KMS-11 (cell line): ENCODE measurements around the gene HAAO.
A peak's percentile ranks its signal among the peaks of the same experiment; 100 is the strongest.

Experiments
- H2AFZ ChIP-seq: fragments of 200-600 bp; sonication (generic); 2 replicates; pipeline ENCODE4 v1.6.1; 2016; ENCODE audit warnings: antibody characterized with exemption, mixed run types, low read depth
- H3K27ac ChIP-seq: fragments of 200-600 bp; sonication (generic); 2 replicates; pipeline ENCODE4 v1.6.1; 2016; ENCODE audit warnings: mild to moderate bottlenecking, mixed run types
- H3K27me3 ChIP-seq: fragments of 200-600 bp; sonication (generic); 2 replicates; pipeline ENCODE4 v1.6.1; 2017; ENCODE audit warnings: mild to moderate bottlenecking, low read depth, mixed run types, moderate library complexity; ENCODE audit not compliant: insufficient read depth
- H3K36me3 ChIP-seq: fragments of 200-600 bp; sonication (generic); 2 replicates; pipeline ENCODE4 v1.6.1; 2017; ENCODE audit warnings: mild to moderate bottlenecking, mixed run types; ENCODE audit not compliant: insufficient read depth
- H3K4me1 ChIP-seq: fragments of 200-600 bp; sonication (generic); 2 replicates; pipeline ENCODE4 v1.6.1; 2016; ENCODE audit warnings: mild to moderate bottlenecking, low read depth, mixed run types; ENCODE audit not compliant: poor library complexity, severe bottlenecking
- H3K4me2 ChIP-seq: fragments of 200-600 bp; sonication (generic); 2 replicates; pipeline ENCODE4 v1.7.0; 2016; ENCODE audit warnings: mild to moderate bottlenecking, mixed run types
- H3K4me3 ChIP-seq: fragments of 200-600 bp; sonication (generic); IDR thresholded peaks from 2 replicates; pipeline ENCODE4 v1.6.1; 2017; ENCODE audit warnings: low read depth, low read length, mixed read lengths; ENCODE audit not compliant: insufficient read depth
- H3K79me2 ChIP-seq: fragments of 200-600 bp; sonication (generic); 2 replicates; pipeline ENCODE4 v1.6.1; 2016; ENCODE audit warnings: low read depth, mixed run types; ENCODE audit not compliant: insufficient read depth
- H3K9ac ChIP-seq: fragments of 200-600 bp; sonication (generic); 2 replicates; pipeline ENCODE4 v1.6.1; 2016; ENCODE audit warnings: mild to moderate bottlenecking, mixed run types
- H4K20me1 ChIP-seq: fragments of 200-600 bp; sonication (generic); 2 replicates; pipeline ENCODE4 v1.6.1; 2016; ENCODE audit warnings: mild to moderate bottlenecking, mixed run types; ENCODE audit not compliant: insufficient read depth
- TF ChIP-seq, protein P1 (sequence below): fragments of 200-600 bp; sonication (generic); conservative IDR thresholded peaks from 2 replicates; pipeline ENCODE4 v1.6.1; 2017; ENCODE audit warnings: low read depth, mild to moderate bottlenecking, antibody characterized with exemption, low read length, moderate library complexity, mixed read lengths

HAAO gene

DNA sequence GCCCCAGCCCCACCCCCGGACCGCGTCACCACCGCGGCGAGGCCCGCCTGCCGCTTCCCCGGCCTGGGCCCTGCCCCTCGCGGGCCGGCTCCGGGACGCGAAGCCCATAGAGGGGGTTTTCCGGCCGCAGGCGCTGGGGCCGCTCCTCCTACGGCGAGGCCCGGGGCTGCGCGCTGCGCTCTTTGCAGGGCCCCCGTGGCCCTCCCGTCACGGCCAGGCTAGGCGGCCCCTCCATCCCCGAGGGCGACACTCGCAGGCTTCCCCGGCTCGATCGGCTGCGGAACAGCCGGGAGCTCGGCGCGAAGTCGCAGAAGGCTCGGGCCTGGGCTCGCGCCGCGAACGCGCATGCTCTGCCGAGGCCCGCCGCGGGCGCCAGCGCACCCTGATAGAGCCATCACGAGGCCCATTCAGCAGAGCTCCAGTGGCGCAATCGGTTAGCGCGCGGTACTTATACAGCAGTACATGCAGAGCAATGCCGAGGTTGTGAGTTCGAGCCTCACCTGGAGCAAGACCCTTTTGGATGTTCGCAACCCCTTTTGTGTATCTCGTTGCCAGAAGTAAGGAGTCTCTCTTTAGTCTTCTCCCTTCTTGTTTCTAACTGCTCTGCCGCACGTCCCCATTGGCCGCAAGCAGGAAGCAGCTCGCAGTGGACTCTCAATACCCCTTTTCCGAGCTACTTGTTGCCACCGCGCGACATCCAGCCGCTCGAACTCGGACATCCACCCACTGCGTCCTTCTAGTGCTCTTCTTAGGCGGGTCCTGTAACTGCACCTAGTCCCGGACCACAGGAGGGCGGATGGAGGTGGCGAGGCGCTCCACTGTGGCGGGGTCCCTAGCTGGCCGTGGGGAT is 18.0 kb upstream of the HAAO start:
- no peak overlapping the region for H3K4me3 ChIP-seq
- H3K27me3 ChIP-seq, result no peaks in the 10 kb centered on the region
- H2AFZ ChIP-seq, result peak overlapping the region; percentile 98
- no peaks in the 10 kb centered on the region for H4K20me1 ChIP-seq
- no peaks in the 10 kb centered on the region for H3K36me3 ChIP-seq
- H3K27ac ChIP-seq, result peak overlapping the region; percentile 99
- peaks cover 20% of the 10 kb centered on the region for H3K4me1 ChIP-seq
- H3K4me2 ChIP-seq, result peak overlapping the region; percentile 99
- peak overlapping the region; percentile 98 for H3K9ac ChIP-seq
- no peaks in the 10 kb centered on the region for H3K79me2 ChIP-seq
- TF ChIP-seq, protein P1, sequence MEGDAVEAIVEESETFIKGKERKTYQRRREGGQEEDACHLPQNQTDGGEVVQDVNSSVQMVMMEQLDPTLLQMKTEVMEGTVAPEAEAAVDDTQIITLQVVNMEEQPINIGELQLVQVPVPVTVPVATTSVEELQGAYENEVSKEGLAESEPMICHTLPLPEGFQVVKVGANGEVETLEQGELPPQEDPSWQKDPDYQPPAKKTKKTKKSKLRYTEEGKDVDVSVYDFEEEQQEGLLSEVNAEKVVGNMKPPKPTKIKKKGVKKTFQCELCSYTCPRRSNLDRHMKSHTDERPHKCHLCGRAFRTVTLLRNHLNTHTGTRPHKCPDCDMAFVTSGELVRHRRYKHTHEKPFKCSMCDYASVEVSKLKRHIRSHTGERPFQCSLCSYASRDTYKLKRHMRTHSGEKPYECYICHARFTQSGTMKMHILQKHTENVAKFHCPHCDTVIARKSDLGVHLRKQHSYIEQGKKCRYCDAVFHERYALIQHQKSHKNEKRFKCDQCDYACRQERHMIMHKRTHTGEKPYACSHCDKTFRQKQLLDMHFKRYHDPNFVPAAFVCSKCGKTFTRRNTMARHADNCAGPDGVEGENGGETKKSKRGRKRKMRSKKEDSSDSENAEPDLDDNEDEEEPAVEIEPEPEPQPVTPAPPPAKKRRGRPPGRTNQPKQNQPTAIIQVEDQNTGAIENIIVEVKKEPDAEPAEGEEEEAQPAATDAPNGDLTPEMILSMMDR, result no peak; the same call in 1 of the 2 replicates

DNA sequence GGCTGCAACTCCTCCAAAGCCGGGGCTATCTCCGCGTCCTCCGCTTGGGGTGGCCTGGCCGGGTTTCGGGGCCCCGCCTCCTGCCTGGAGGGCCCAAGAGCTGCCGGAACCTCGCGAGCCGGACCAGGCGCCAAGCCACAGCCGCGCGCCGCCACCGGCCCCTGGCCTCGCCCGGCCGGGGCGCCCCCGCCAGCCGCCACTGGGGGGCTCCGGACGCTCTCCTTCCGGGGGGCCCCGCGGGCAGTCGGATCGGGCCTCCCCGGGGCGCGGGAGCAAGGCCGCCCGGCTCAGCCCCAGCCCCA is 17.4 kb upstream of the HAAO start:
- no peaks in the 10 kb centered on the region for H4K20me1 ChIP-seq
- peak overlapping the region; percentile 62 for H3K4me2 ChIP-seq
- H3K36me3 ChIP-seq, result no peaks in the 10 kb centered on the region
- peaks cover 20% of the 10 kb centered on the region for H3K4me1 ChIP-seq
- no peaks in the 10 kb centered on the region for H3K27me3 ChIP-seq
- H2AFZ ChIP-seq, result peak overlapping the region; percentile 51
- TF ChIP-seq, protein P1, result no peak
- H3K27ac ChIP-seq, result peak overlapping the region; percentile 99
- no peak overlapping the region for H3K4me3 ChIP-seq
- peak overlapping the region; percentile 98 for H3K9ac ChIP-seq
- H3K79me2 ChIP-seq, result no peaks in the 10 kb centered on the region

DNA sequence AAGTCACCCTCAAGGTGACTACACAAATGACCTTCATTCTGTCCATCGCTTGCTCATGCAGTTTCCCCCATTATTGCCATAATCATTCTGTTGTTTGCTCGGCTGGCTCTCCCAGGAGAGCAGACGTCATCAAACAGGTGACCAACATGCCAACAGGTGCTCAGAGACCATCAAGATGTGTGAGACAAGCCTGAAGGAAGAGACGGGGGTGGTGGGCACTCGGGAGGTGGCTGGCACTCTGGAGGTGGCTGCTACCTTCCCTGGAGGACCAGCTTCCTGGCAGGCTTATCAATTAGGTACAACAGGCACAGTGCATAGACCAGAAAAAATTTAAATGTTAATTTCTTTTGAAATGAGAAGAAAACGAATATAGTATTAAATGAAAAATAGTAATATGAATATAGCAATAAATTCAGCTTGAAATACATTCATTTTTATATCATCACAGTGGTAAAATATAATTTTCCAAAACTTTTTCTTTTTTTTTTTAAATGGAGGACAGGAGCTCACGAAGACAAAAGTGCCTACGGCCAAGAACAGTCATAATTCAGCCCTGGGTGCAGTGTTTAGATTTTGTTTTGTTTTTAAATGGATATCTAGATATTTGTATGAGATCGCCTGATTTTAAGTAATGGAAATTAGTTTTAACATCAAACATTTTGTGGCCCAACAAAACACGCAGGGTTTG is 16.9 kb upstream of the HAAO start:
- TF ChIP-seq, protein P1, result no peak
- Histone ChIP-seq H3K9ac (peak overlapping the region; percentile 98), H3K27me3 (no peaks in the 10 kb centered on the region), H3K79me2 (no peaks in the 10 kb centered on the region), H2AFZ (peak overlapping the region; percentile 51), H3K4me1 (peaks cover 20% of the 10 kb centered on the region), H3K27ac (peak overlapping the region; percentile 99), H3K36me3 (no peaks in the 10 kb centered on the region), H3K4me2 (peak overlapping the region; percentile 62), H3K4me3 (no peak overlapping the region), H4K20me1 (no peaks in the 10 kb centered on the region)

DNA sequence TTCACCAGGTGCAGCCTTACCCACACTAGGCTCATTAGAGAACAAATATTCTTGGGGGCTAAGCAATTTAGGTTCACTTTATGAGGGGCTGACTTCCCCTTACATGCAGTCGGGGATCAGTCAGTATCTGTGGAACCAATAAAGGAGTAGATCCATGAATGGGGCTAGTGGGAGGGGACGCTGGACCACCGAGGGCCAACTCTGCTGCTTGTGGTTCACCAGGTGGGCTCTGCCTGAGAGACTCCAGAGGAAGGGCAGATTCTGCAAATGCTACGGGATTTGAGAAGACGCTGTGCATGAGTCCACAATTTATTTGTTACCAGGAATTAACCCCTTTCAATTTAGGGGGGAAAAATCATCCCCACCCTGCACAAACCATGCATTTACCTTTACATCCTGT is 15.9 kb upstream of the HAAO start:
- Histone ChIP-seq H2AFZ (no peak overlapping the region), H3K79me2 (no peaks in the 10 kb centered on the region), H3K27ac (no peak overlapping the region), H3K4me1 (peaks cover 20% of the 10 kb centered on the region), H3K9ac (no peak overlapping the region), H3K4me2 (no peak overlapping the region), H3K4me3 (no peak overlapping the region), H3K36me3 (no peaks in the 10 kb centered on the region), H4K20me1 (no peaks in the 10 kb centered on the region), H3K27me3 (no peaks in the 10 kb centered on the region)
- TF ChIP-seq, protein P1, result no peak
